ENCODE results near the gene TRIM9.

DNA sequence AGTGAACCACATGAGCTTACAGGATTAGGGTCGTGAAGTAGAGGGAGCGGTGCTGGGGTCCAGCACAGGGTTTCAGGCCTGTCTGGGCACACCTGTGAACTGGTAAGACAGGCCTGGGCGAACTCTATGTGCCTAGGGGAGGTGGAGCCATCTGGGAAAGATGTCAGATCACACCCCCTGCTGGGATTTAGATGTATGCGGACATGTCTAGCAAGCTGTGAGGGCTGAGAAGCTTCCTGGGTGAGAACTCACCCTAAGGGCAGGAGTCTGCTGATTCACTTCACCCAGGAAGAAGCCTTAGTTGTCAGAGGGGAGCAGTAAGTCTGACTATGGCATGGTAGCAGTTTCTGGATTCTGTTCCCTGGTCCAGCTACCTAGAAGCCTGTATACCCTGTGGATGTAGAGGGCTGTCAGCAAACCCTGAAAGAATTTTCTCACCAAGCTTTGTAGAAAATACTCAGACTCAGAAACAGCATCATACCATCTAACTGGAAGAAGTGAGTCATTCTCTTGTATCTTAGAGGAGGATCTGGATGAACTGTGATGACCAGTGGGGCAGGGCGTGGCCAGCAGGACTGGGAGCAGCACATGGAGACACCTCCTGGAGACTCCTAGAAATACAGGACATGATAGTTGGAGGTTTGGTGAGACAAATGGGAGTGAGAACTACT, 139.4 kb downstream of the TRIM9 start:
- peak in 2 of 4 experiments; percentile 27 to 54 for TF ChIP-seq CTCF (IDR thresholded peaks at IDR 0.05)
- no peak for TF ChIP-seq POLR2A (IDR thresholded peaks at IDR 0.05)
